K562 (cell line): ENCODE measurements around the gene NSUN2. TPM values are rescaled to one million over a fixed set of nuclear protein-coding genes. Genes with fewer than 3 reads are reported as not detected.

ENCODE experiments used
- ATAC-seq: fragments of 200-7000 bp; cut with Tn5 transposase; 3 replicates; pipeline ENCODE4 v1.9.1; 2020; ENCODE audit warnings: moderate library complexity
- BruUV-seq: library from RNA; stranded (reverse); fragments of 400-500 nt; replicated peaks from 2 replicates; lab custom pipeline; 2021; lab: Mats Ljungman, UMichigan
- CTCF ChIA-PET: fragments of 300-600 bp; formaldehyde crosslinking; extraction: SDS; loops from one replicate; lab custom pipeline; 2021; ENCODE audit warnings: low intra/inter-chr PET ratio; lab: Yijun Ruan, JAX
- POLR2A ChIA-PET: fragments of 300-600, 350-650 bp; sonication (Branson Sonifier 250); formaldehyde crosslinking; extraction: SDS; loops from one replicate; lab custom pipeline; 2021; ENCODE audit warnings: antibody characterized with exemption, inconsistent platforms; lab: Yijun Ruan, JAX
- DNase-seq, 4 experiments: peaks; one replicate each; pipeline versions ENCODE4 v3.0.0 to v3.0.0-alpha.2; 2011 to 2018; ENCODE audit warnings: low spot score in 3 of 4, mixed read lengths in 3 of 4; ENCODE audit errors: extremely low read depth in 1 of 4
- FAIRE-seq: peaks from 2 replicates; lab custom pipeline; 2011; peaks lifted over from hg19 to GRCh38; lab: Jason Lieb, UNC
- H2AFZ ChIP-seq: 2 replicates; pipeline ENCODE4 v1.6.0; 2011; ENCODE audit warnings: low read depth, low read length, control low read depth, inconsistent platforms
- H3K27ac ChIP-seq: fragments of 200-600 bp; 3 replicates; pipeline ENCODE4 v1.8.0; 2011; ENCODE audit warnings: low read depth, mild to moderate bottlenecking, control low read depth, inconsistent platforms, low read length, moderate library complexity, mixed read lengths; ENCODE audit errors: extremely low read depth
- H3K27me3 ChIP-seq, 2 experiments: fragments of 300-600 bp in 1 of 2; 2 replicates in 1 of 2; 3 replicates in 1 of 2; pipeline versions ENCODE4 v1.6.0 to v1.8.0; 2011; ENCODE audit warnings: inconsistent platforms in 2 of 2, low read length in 2 of 2, mild to moderate bottlenecking in 1 of 2, mixed read lengths in 1 of 2, moderate library complexity in 1 of 2; ENCODE audit not compliant: control insufficient read depth in 2 of 2, insufficient read depth in 2 of 2
- H3K36me3 ChIP-seq: fragments of 300-600 bp; 3 replicates; pipeline ENCODE4 v1.8.0; 2011; ENCODE audit warnings: mild to moderate bottlenecking, low read length, inconsistent platforms; ENCODE audit not compliant: control insufficient read depth, insufficient read depth
- H3K4me1 ChIP-seq, 2 experiments: fragments of 200-600 bp in 1 of 2; replicated peaks in 1 of 2; 2 replicates in 1 of 2; 3 replicates in 1 of 2; pipeline versions ENCODE4 v1.5.1 to v1.8.0; 2011; ENCODE audit warnings: inconsistent platforms in 2 of 2, low read length in 2 of 2, mild to moderate bottlenecking in 1 of 2, mixed read lengths in 1 of 2, moderate library complexity in 1 of 2; ENCODE audit not compliant: control insufficient read depth in 2 of 2, insufficient read depth in 2 of 2
- H3K4me2 ChIP-seq: 2 replicates; pipeline ENCODE4 v1.6.1; 2011; ENCODE audit warnings: low read length, control low read depth, inconsistent platforms, mixed read lengths; ENCODE audit not compliant: insufficient read depth
- H3K4me3 ChIP-seq: fragments of 200-600 bp; sonication (generic), shearing (Covaris generic); 2 replicates; pipeline ENCODE4 v1.5.1; 2016; ENCODE audit warnings: control low read depth, inconsistent platforms
- H3K79me2 ChIP-seq: fragments of 200-600 bp; 3 replicates; pipeline ENCODE4 v1.8.0; 2011; ENCODE audit warnings: low read length, inconsistent platforms; ENCODE audit not compliant: control insufficient read depth, insufficient read depth
- H3K9ac ChIP-seq, 2 experiments: 2 replicates each; pipeline versions ENCODE4 v1.6.0 to v1.6.1; 2011; ENCODE audit warnings: low read depth in 2 of 2, low read length in 2 of 2, control low read depth in 1 of 2, inconsistent platforms in 1 of 2, mild to moderate bottlenecking in 1 of 2, mixed read lengths in 1 of 2; ENCODE audit not compliant: insufficient read depth in 1 of 2
- H3K9me1 ChIP-seq: one replicate; pipeline ENCODE4 v1.6.0; 2011; ENCODE audit warnings: inconsistent platforms, mild to moderate bottlenecking, low read length, moderate library complexity; ENCODE audit not compliant: control insufficient read depth, insufficient read depth
- H3K9me3 ChIP-seq: replicated peaks from 2 replicates; pipeline ENCODE4 v1.5.1; 2011; ENCODE audit warnings: low read depth, low read length, inconsistent platforms; ENCODE audit not compliant: control insufficient read depth, insufficient read depth
- H4K20me1 ChIP-seq: replicated peaks from 2 replicates; pipeline ENCODE4 v1.6.1; 2011; ENCODE audit warnings: low read length, inconsistent platforms, mixed read lengths; ENCODE audit not compliant: control insufficient read depth, insufficient read depth
- BDP1 ChIP-seq: IDR thresholded peaks from 3 replicates; pipeline ENCODE4 v1.6.1; 2011; ENCODE audit not compliant: insufficient read length, insufficient read depth
- CREB1 ChIP-seq, 2 experiments: sonication (generic) in 1 of 2; formaldehyde crosslinking in 1 of 2; IDR thresholded peaks; 2 replicates each; pipeline versions ENCODE4 v1.6.1 to v1.8.0; 2012 to 2022; ENCODE audit warnings: inconsistent platforms in 1 of 2, mild to moderate bottlenecking in 1 of 2, missing genetic modification reagents in 1 of 2, moderate library complexity in 1 of 2
- CREBBP ChIP-seq: IDR thresholded peaks from one replicate; pipeline ENCODE4 v1.6.1; 2012; ENCODE audit warnings: low read depth, mild to moderate bottlenecking, control low read depth, inconsistent platforms, low read length
- KAT7 ChIP-seq: sonication (generic); formaldehyde crosslinking; IDR thresholded peaks from 2 replicates; pipeline ENCODE4 v1.8.0; 2022; ENCODE audit warnings: missing genetic modification reagents, mild to moderate bottlenecking, borderline replicate concordance
- KLF10 ChIP-seq: fragments of 250-450 bp; sonication (Bioruptor Pico); IDR thresholded peaks from 2 replicates; pipeline ENCODE4 v1.6.1; 2021; ENCODE audit warnings: matching md5 sums
- MECOM ChIP-seq: fragments of 250-450 bp; sonication (Bioruptor Pico); IDR thresholded peaks from 2 replicates; pipeline ENCODE4 v1.8.0; 2022; ENCODE audit warnings: inconsistent platforms
- OTX1 ChIP-seq: fragments of 450-650 bp; formaldehyde crosslinking; IDR thresholded peaks from 2 replicates; pipeline ENCODE4 v1.4.0; 2022; ENCODE audit warnings: mild to moderate bottlenecking
- POLR2A ChIP-seq: fragments of 450-650 bp; conservative IDR thresholded peaks from 2 replicates; pipeline ENCODE4 v1.6.1; 2016
- PTBP1 ChIP-seq: fragments of 200-400 bp; formaldehyde crosslinking; IDR thresholded peaks from 2 replicates; pipeline ENCODE4 v1.6.1; 2017; ENCODE audit warnings: low read depth, low read length
- SRSF3 ChIP-seq: fragments of 200-400 bp; formaldehyde crosslinking; IDR thresholded peaks from 2 replicates; pipeline ENCODE4 v1.6.1; 2016; ENCODE audit warnings: mild to moderate bottlenecking, low read length, moderate library complexity; ENCODE audit not compliant: insufficient read depth
- TCF15 ChIP-seq: fragments of 250-450 bp; sonication (Bioruptor Pico); IDR thresholded peaks from 2 replicates; pipeline ENCODE4 v1.8.0; 2022; ENCODE audit warnings: moderate library complexity, mild to moderate bottlenecking, inconsistent platforms
- TCF3 ChIP-seq: sonication (generic); formaldehyde crosslinking; IDR thresholded peaks from 2 replicates; pipeline ENCODE4 v1.4.0; 2020; ENCODE audit warnings: mild to moderate bottlenecking, missing genetic modification reagents
- ZBTB12 ChIP-seq: fragments of 250-450 bp; sonication (Bioruptor Pico); IDR thresholded peaks from 2 replicates; pipeline ENCODE4 v1.4.0; 2020
- ZBTB9 ChIP-seq: fragments of 450-650 bp; formaldehyde crosslinking; IDR thresholded peaks from 2 replicates; pipeline ENCODE4 v1.4.0; 2020; ENCODE audit warnings: mild to moderate bottlenecking, moderate library complexity
- ZFP1 ChIP-seq: fragments of 450-650 bp; formaldehyde crosslinking; IDR thresholded peaks from 2 replicates; pipeline ENCODE4 v1.4.0; 2020; ENCODE audit warnings: mild to moderate bottlenecking, mixed read lengths
- ZNF253 ChIP-seq: fragments of 250-450 bp; sonication (Bioruptor Pico); conservative IDR thresholded peaks from 2 replicates; pipeline ENCODE4 v1.6.1; 2021; ENCODE audit warnings: mild to moderate bottlenecking
- WGBS: fragments of 100-300 bp; shearing (Covaris generic); methylation state at CpG from one replicate; pipeline ENCODE4 v1.1.6; 2016; ENCODE audit warnings: low coverage, mixed read lengths; ENCODE audit not compliant: insufficient coverage; ENCODE audit errors: missing lambda C conversion rate; 5-methylcytosine and 5-hydroxymethylcytosine counted together
- in situ Hi-C: fragments of 300-500 bp; cut with MboI; formaldehyde crosslinking; loops from 4 replicates; pipeline ENCODE4 v1.15.0; 2018; ENCODE audit warnings: inconsistent platforms, mixed read lengths
- intact Hi-C: fragments of 100-400 bp; cut with micrococcal nuclease; formaldehyde crosslinking; loops from 2 replicates; pipeline ENCODE4 v1.14.2; 2022
- polyA plus RNA-seq, 8 experiments: library from polyadenylated mRNA; depleted of rRNA in 4 of 8; stranded (reverse) in 5 of 8; unstranded in 3 of 8; fragments of >200 nt; fragmentation: Nextera tagmentation in 2 of 8; fragmentation: Illumina TruSeq in 1 of 8; extraction: Ambion mirVana in 2 of 8; extraction: Trizol in 1 of 8; gene quantifications; 2 replicates each; pipeline versions ENCODE4 v1.2.1 to v1.2.3, GENCODE V29; 2011 to 2014; ENCODE audit warnings: inconsistent platforms in 1 of 8, missing spikeins in 1 of 8
- total RNA-seq, 7 experiments: library from RNA; depleted of rRNA in 6 of 7; stranded (reverse); fragments of >200 nt in 6 of 7; fragmentation: Illumina TruSeq in 2 of 7; extraction: Trizol in 2 of 7; gene quantifications; 2 replicates each; pipeline versions ENCODE4 v1.2.1 to v1.2.3, GENCODE V29; 2011 to 2021; ENCODE audit warnings: low replicate concordance in 1 of 7
- TF ChIP-seq, protein P1 (sequence below): fragments of 200-800 bp; sonication (Bioruptor generic); IDR thresholded peaks from 2 replicates; pipeline ENCODE4 v1.6.1; 2017; ENCODE audit warnings: missing genetic modification characterization, missing compliant biosample characterization
- TF ChIP-seq, protein P2 (sequence below): fragments of 250-450 bp; sonication (Bioruptor Pico); IDR thresholded peaks from 2 replicates; pipeline ENCODE4 v1.5.0; 2021

NSUN2 gene
- total and polyA plus RNA-seq, 9 of the 15 experiments (the other 6 are each of a cell fraction or from before 2014, with no cell fraction given) = 9.2 to 167 (median 127) TPM

- H3K36me3 ChIP-seq = no peaks in the 10 kb centered on the region
- no peaks in the 10 kb centered on the region for H3K79me2 ChIP-seq
- no peak overlapping the region for H3K4me2 ChIP-seq
- DNase-seq = no peak
- no peak overlapping the region for H3K27ac ChIP-seq
- ChIA-PET POLR2A (interaction anchor here (0.9 kb wide), 1 partner anchor 1152 kb away, joined by 3 read pairs; the partner anchor contains the start of gene ICE1), CTCF (no interaction called here)
- no peak overlapping the region for H2AFZ ChIP-seq
- no peak overlapping the region for H3K4me3 ChIP-seq
- no TSS peak for BruUV-seq
- H4K20me1 ChIP-seq = 0 out of 2 replicates have a peak, but pooled peaks cover 4% of the 10 kb centered on the region
- H3K9me3 ChIP-seq = no peaks in the 10 kb centered on the region
- intact Hi-C loops = loop anchor here (10.0 kb wide), 1 partner anchor 269 kb away; no protein-coding TSS in a partner anchor
- no peak for FAIRE-seq
- TF ChIP-seq BDP1 (no peak), SRSF3 (no peak), ZBTB12 (CRISPR knock-in tag) (no peak), MECOM (no peak), OTX1 (no peak), PTBP1 (no peak), KAT7 (no peak), TCF3 (CRISPR knock-in tag) (no peak), TCF15 (CRISPR knock-in tag) (no peak), POLR2A (no peak), ZNF253 (CRISPR knock-in tag) (no peak), ZBTB9 (CRISPR knock-in tag) (no peak), KLF10 (CRISPR knock-in tag) (no peak), CREB1 (IDR thresholded peaks at IDR 0.05) (no peak), CREB1 (CRISPR knock-in tag; IDR thresholded peaks at IDR 0.05) (no peak), ZFP1 (no peak), CREBBP (no peak)
- TF ChIP-seq, protein P1, sequence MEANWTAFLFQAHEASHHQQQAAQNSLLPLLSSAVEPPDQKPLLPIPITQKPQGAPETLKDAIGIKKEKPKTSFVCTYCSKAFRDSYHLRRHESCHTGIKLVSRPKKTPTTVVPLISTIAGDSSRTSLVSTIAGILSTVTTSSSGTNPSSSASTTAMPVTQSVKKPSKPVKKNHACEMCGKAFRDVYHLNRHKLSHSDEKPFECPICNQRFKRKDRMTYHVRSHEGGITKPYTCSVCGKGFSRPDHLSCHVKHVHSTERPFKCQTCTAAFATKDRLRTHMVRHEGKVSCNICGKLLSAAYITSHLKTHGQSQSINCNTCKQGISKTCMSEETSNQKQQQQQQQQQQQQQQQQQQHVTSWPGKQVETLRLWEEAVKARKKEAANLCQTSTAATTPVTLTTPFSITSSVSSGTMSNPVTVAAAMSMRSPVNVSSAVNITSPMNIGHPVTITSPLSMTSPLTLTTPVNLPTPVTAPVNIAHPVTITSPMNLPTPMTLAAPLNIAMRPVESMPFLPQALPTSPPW = no peak
- TF ChIP-seq, protein P2, sequence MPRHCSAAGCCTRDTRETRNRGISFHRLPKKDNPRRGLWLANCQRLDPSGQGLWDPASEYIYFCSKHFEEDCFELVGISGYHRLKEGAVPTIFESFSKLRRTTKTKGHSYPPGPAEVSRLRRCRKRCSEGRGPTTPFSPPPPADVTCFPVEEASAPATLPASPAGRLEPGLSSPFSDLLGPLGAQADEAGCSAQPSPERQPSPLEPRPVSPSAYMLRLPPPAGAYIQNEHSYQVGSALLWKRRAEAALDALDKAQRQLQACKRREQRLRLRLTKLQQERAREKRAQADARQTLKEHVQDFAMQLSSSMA = no peak
- TF ChIP-seq, all 486 proteins: peak for 0
- in situ Hi-C loops = no loop called here
- Histone ChIP-seq H3K27me3 (peaks cover 40 to 65% of the 10 kb centered on the region in 2 experiments), H3K9ac (no peak overlapping the region), H3K4me1 (peaks cover 0 to 4% of the 10 kb centered on the region in 2 experiments; a peak in 1 of 5 replicates), H3K9me1 (no peaks in the 10 kb centered on the region)
- ATAC-seq = no peak
- 0% methylated on average over 11 of the region's 11 CpGs for WGBS
These were observed 58.7 kb downstream of the NSUN2 start for GRCh38 chr5:6574111-6574510.
